Measurements from ENCODE around the gene PLSCR4. TPM values are rescaled to one million over a fixed set of nuclear protein-coding genes. Genes with fewer than 3 reads are reported as not detected.

Gene PLSCR4
- total and polyA plus RNA-seq, 4 donors, result 10.8 to 95.2 (median 20.8) TPM

- DNase-seq (no peak), ATAC-seq (ENCODE audit: insufficient read depth, low FRiP score) (no peak)
- WGBS, 2 donors, result 94 to 96% methylated on average over 5 of the region's 5 CpGs
Measured at GRCh38 chr3:146181216-146181615, 69.7 kb downstream of the PLSCR4 start.

DNA sequence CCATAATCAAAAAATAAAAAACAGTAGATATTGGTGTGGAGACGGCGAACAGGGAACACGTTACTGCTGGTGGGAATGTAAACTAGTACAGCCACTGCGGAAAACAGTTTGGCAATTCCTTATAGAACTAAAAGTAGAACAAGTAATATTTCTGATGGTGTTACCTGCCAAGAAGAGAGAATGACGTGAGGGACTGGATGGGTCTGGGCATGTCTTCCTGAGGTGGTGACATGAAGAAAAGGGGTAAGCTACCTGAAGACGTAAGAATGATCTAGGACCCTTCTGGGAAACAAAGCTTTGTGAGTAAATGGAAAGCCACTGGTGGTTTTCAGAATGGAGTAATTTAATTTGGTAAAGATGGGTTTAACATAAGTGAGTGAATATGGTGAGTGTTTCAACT, 70.5 kb downstream of the PLSCR4 start:
- Histone ChIP-seq H3K9me3 (ENCODE audit: control insufficient read depth in 4 of 4, insufficient read depth in 3 of 4, low read length in 3 of 4) (no peaks in the 10 kb centered on the region), H3K36me3 (ENCODE audit: control insufficient read depth in 4 of 4, insufficient read depth in 4 of 4, low read length in 4 of 4) (peaks cover 0 to under 1% (median 0%) of the 10 kb centered on the region in 4 donors), H3K27ac (ENCODE audit: low read depth in 1 of 2, low read length in 1 of 2) (no peak overlapping the region), H3K27me3 (ENCODE audit: control insufficient read depth in 3 of 3, insufficient read depth in 3 of 3, low read length in 2 of 3) (no peaks in the 10 kb centered on the region), H3K9ac (ENCODE audit: insufficient read depth in 1 of 2, low read length in 2 of 2) (no peak overlapping the region), H3K4me1 (ENCODE audit: control insufficient read depth in 5 of 5, insufficient read depth in 5 of 5, low read length in 5 of 5) (no peaks in the 10 kb centered on the region), H3K4me3 (no peak overlapping the region)
- DNase-seq (no peak), ATAC-seq (ENCODE audit: insufficient read depth, low FRiP score) (no peak)
- no peak for TF ChIP-seq CTCF (IDR thresholded peaks at IDR 0.05; ENCODE audit: control extremely low read depth, extremely low read depth)
- WGBS, 2 donors, result 95 to 97% methylated on average over 6 of the region's 6 CpGs

More at GRCh38 chr3:146181216-146181615, 69.7 kb downstream of the PLSCR4 start:
- Histone ChIP-seq H3K27me3 (ENCODE audit: control insufficient read depth in 3 of 3, insufficient read depth in 3 of 3, low read length in 2 of 3) (no peaks in the 10 kb centered on the region), H3K4me1 (ENCODE audit: control insufficient read depth in 5 of 5, insufficient read depth in 5 of 5, low read length in 5 of 5) (no peaks in the 10 kb centered on the region), H3K27ac (ENCODE audit: low read depth in 1 of 2, low read length in 1 of 2) (no peak overlapping the region), H3K4me3 (no peak overlapping the region), H3K9ac (ENCODE audit: insufficient read depth in 1 of 2, low read length in 2 of 2) (no peak overlapping the region), H3K9me3 (ENCODE audit: control insufficient read depth in 4 of 4, insufficient read depth in 3 of 4, low read length in 3 of 4) (no peaks in the 10 kb centered on the region), H3K36me3 (ENCODE audit: control insufficient read depth in 4 of 4, insufficient read depth in 4 of 4, low read length in 4 of 4) (peaks cover 0 to 5% (median 0%) of the 10 kb centered on the region in 4 donors)
- TF ChIP-seq CTCF (IDR thresholded peaks at IDR 0.05; ENCODE audit: control extremely low read depth, extremely low read depth), result no peak

DNA sequence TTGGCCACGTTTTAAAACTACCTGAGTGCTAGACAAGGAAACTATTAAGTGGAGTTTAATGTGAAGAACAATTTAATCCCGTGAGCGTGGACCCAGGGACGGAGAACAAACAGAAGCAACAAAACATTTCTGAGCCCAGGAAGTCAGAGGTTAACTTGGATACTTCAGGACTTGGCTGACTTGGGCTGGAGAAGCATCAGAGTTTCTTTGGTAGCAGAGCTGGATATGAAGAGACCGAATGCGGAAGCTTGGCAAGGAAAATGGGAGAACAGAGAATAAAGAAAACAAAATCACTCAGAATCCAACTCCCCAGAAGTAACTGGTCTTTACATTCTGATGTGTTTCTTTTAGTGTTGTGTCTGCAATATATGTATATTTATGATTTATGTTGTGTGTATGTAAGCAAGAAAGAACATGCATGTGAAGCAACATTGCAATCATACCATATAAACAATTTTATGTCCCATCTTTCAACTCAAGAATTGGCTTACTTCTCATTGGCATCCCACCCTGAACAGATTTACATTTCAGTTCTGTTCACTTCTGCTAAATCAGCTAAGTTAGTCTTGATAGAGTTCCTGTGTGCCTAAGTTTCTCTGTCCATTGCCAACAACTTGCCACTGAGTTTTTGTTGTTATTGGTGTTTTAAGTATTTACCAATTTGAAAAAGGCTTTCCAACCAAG, 72.8 kb downstream of the PLSCR4 start:
- Histone ChIP-seq H3K27ac (ENCODE audit: low read depth in 1 of 2, low read length in 1 of 2) (no peak overlapping the region), H3K27me3 (ENCODE audit: control insufficient read depth in 3 of 3, insufficient read depth in 3 of 3, low read length in 2 of 3) (no peaks in the 10 kb centered on the region), H3K4me3 (no peak overlapping the region), H3K4me1 (ENCODE audit: control insufficient read depth in 5 of 5, insufficient read depth in 5 of 5, low read length in 5 of 5) (no peaks in the 10 kb centered on the region), H3K9me3 (ENCODE audit: control insufficient read depth in 4 of 4, insufficient read depth in 3 of 4, low read length in 3 of 4) (no peaks in the 10 kb centered on the region), H3K9ac (ENCODE audit: insufficient read depth in 1 of 2, low read length in 2 of 2) (no peak overlapping the region), H3K36me3 (ENCODE audit: control insufficient read depth in 4 of 4, insufficient read depth in 4 of 4, low read length in 4 of 4) (peaks cover 0 to under 1% (median 0%) of the 10 kb centered on the region in 4 donors)
- no peak for TF ChIP-seq CTCF (IDR thresholded peaks at IDR 0.05; ENCODE audit: control extremely low read depth, extremely low read depth)
- DNase-seq (peak in 1 of 3 donors; percentile 63), ATAC-seq (ENCODE audit: insufficient read depth, low FRiP score) (no peak)
- 79 to 90% methylated on average over 6 of the region's 6 CpGs for WGBS, 2 donors

All from lung (tissue), 12 donors.